Melanocyte of skin (primary cell): ENCODE data around the gene PYM1. TPM values are rescaled to one million over a fixed set of nuclear protein-coding genes. Genes with fewer than 3 reads are reported as not detected.

Experiments used
- total RNA-seq, 2 donors: library from RNA; depleted of rRNA; stranded (reverse); fragments of >200 nt; gene quantifications; 2 replicates each; pipeline ENCODE4 v1.2.3, GENCODE V29; 2012

Gene PYM1
- 10 to 100 TPM; 27.6 to 29.6 TPM for total RNA-seq

GRCh38 chr12:55927588-55928502, at the start of gene PYM1:
TSS of gene PYM1 (minus strand) at chr12:55927894. CDS start at chr12:55927761, 133 bp downstream.

GRCh38 chr12:55973599-55974307, 46.1 kb upstream of the PYM1 start, which contains the start of gene RAB5B:
TSS of gene RAB5B (plus strand) at chr12:55974078. CDS start at chr12:55986961, 12,883 bp downstream.

GRCh38 chr12:55966408-55967281, 39.0 kb upstream of the PYM1 start, which contains the start of gene CDK2:
TSS of gene CDK2 (plus strand) at chr12:55966830. CDS start at chr12:55967009, 179 bp downstream.

GRCh38 chr12:55965941-55966407, 38.3 kb upstream of the PYM1 start, which contains the start of gene PMEL:
TSS of gene PMEL (minus strand) at chr12:55966042. CDS start at chr12:55966011, 31 bp downstream.

GRCh38 chr12:55930771-55931316, 3.1 kb upstream of the PYM1 start, which contains the start of gene DGKA:
TSS of gene DGKA (plus strand) at chr12:55931162. CDS start at chr12:55936504, 5,342 bp downstream.

Other genes starting within 250 kb of the PYM1 start
- gene ITGA7, start 220.0 kb downstream of the PYM1 start, total RNA-seq, result 1 to 10 TPM; 1.3 to 3.8 TPM
- gene BLOC1S1, start 211.8 kb downstream of the PYM1 start, total RNA-seq, result 10 to 100 TPM; 30.3 to 53.0 TPM
- 1 to 10 TPM; 1.0 to 1.3 TPM for gene RDH5, start 207.5 kb downstream of the PYM1 start, total RNA-seq
- gene CD63, start 198.9 kb downstream of the PYM1 start, total RNA-seq, result 1,000 to 10,000 TPM; 1,571 to 2,230 TPM
- 1 to 10 TPM; 3.3 to 9.3 TPM for gene GDF11, start 184.8 kb downstream of the PYM1 start, total RNA-seq
- gene SARNP, start 110.2 kb downstream of the PYM1 start, total RNA-seq, result 10 to 100 TPM; 44.7 to 69.9 TPM
- 10 to 100 TPM; 12.7 to 16.3 TPM for gene ORMDL2, start 109.9 kb downstream of the PYM1 start, total RNA-seq
- 10 to 100 TPM; 42.7 to 43.3 TPM for gene DNAJC14, start 98.3 kb downstream of the PYM1 start, total RNA-seq
- under 1 TPM in 1 of 2 donors, not detected in 1; under 0.01 TPM for gene MMP19, start 85.0 kb downstream of the PYM1 start, total RNA-seq
- gene DGKA, start 3.3 kb upstream of the PYM1 start, total RNA-seq, result 10 to 100 TPM in 1 of 2 donors, 1 to 10 TPM in 1; 6.3 to 10.3 TPM
- gene PMEL, start 38.1 kb upstream of the PYM1 start, total RNA-seq, result 1,000 to 10,000 TPM; 4,571 to 5,356 TPM
- 100 to 1,000 TPM; 367 to 670 TPM for gene CDK2, start 38.9 kb upstream of the PYM1 start, total RNA-seq
- gene RAB5B, start 46.2 kb upstream of the PYM1 start, total RNA-seq, result 100 to 1,000 TPM; 110 to 138 TPM
- 10 to 100 TPM; 21.0 to 22.4 TPM for gene SUOX, start 69.4 kb upstream of the PYM1 start, total RNA-seq
- 1 to 10 TPM; 2.1 to 3.7 TPM for gene IKZF4, start 93.1 kb upstream of the PYM1 start, total RNA-seq
- 100 to 1,000 TPM; 376 to 592 TPM for gene RPS26, start 114.0 kb upstream of the PYM1 start, total RNA-seq
- 100 to 1,000 TPM; 119 to 172 TPM for gene ERBB3, start 152.3 kb upstream of the PYM1 start, total RNA-seq
- gene PA2G4, start 176.7 kb upstream of the PYM1 start, total RNA-seq, result 100 to 1,000 TPM; 158 to 353 TPM
- 1,000 to 10,000 TPM; 1,450 to 2,567 TPM for gene RPL41, start 188.7 kb upstream of the PYM1 start, total RNA-seq
- gene ZC3H10, start 190.4 kb upstream of the PYM1 start, total RNA-seq, result 1 to 10 TPM; 4.3 to 8.9 TPM
- 100 to 1,000 TPM; 154 to 178 TPM for gene ESYT1, start 200.4 kb upstream of the PYM1 start, total RNA-seq
- 10 to 100 TPM; 35.1 to 37.0 TPM for gene MYL6B, start 224.7 kb upstream of the PYM1 start, total RNA-seq
- 100 to 1,000 TPM; 911 to 968 TPM for gene MYL6, start 230.5 kb upstream of the PYM1 start, total RNA-seq